PFSK-1 (cell line): ENCODE measurements around the gene LDLRAD4.

Experiments
- FOXP2 ChIP-seq: optimal IDR thresholded peaks from 2 replicates; pipeline ENCODE3; 2011; ENCODE audit warnings: borderline replicate concordance, control low read depth, inconsistent platforms; ENCODE audit not compliant: insufficient read depth; ENCODE audit errors: extremely low read length, extremely low read depth
- POLR2AphosphoS5 ChIP-seq: IDR thresholded peaks from 2 replicates; pipeline ENCODE4 v1.6.1; 2012; ENCODE audit warnings: low read depth, mild to moderate bottlenecking, control low read depth, low read length, moderate library complexity
- TAF1 ChIP-seq: IDR thresholded peaks from 2 replicates; pipeline ENCODE4 v1.6.1; 2012; ENCODE audit warnings: low read length, control low read depth, borderline replicate concordance; ENCODE audit not compliant: insufficient read depth

DNA sequence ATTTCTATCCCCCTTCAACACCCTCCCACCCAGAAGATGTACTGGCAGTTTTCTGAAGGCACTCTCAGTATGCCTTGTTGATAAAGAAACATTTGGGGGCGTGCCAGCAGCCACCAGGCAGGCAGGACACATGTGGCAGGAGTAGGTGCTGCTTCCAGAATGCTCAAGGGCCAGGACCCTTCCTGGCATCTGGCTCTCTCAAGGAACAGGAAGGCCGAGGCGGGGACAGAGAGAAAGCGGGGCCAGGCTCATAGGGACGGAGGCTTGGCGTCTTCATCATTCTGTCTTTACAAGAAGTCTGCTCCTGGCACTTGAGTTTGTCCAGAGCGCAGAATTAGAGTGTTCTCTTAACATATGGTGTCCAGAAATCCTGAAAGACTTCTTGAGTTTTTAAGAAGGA is 386.2 kb downstream of the LDLRAD4 start:
- TF ChIP-seq POLR2AphosphoS5: no peak
- no peak for TF ChIP-seq TAF1
- TF ChIP-seq FOXP2: no peak
